Upper lobe of right lung (tissue), 1 donor: ENCODE measurements around the gene CDKAL1. TPM values are rescaled to one million over a fixed set of nuclear protein-coding genes. Genes with fewer than 3 reads are reported as not detected.

Source experiments
- ATAC-seq: fragments of 200-7000 bp; cut with Tn5 transposase; one replicate; pipeline ENCODE4 v1.9.1; 2020; ENCODE audit warnings: mild to moderate bottlenecking, moderate library complexity
- DNase-seq: peaks from one replicate; pipeline ENCODE4 v3.0.0-alpha.2; 2020
- H3K27ac ChIP-seq: fragments of 200-600 bp; one replicate; pipeline ENCODE4 v1.8.0; 2022
- H3K27me3 ChIP-seq: fragments of 200-600 bp; one replicate; pipeline ENCODE4 v1.8.0; 2022; ENCODE audit warnings: mild to moderate bottlenecking
- H3K36me3 ChIP-seq: fragments of 200-600 bp; one replicate; pipeline ENCODE4 v1.8.0; 2022
- H3K4me1 ChIP-seq: fragments of 200-600 bp; one replicate; pipeline ENCODE4 v1.8.0; 2022
- H3K4me3 ChIP-seq: fragments of 200-600 bp; one replicate; pipeline ENCODE4 v1.8.0; 2022; ENCODE audit warnings: mild to moderate bottlenecking
- H3K9me3 ChIP-seq: fragments of 200-600 bp; one replicate; pipeline ENCODE4 v1.8.0; 2022
- CTCF ChIP-seq: fragments of 200-600 bp; IDR thresholded peaks from one replicate; pipeline ENCODE4 v1.8.0; 2022; ENCODE audit warnings: antibody characterized with exemption
- intact Hi-C: fragments of 100-400 bp; cut with DNase I; formaldehyde crosslinking; loops from one replicate; pipeline ENCODE4 v1.11.0; 2022
- total RNA-seq: library from RNA; stranded (reverse); fragmentation: NEBNext Ultra II Directional; extraction: Animal tissue kit (Norgen Biotek cat#: 25700); gene quantifications from one replicate; pipeline ENCODE4 v1.2.1, GENCODE V29; 2021
- donor health status: DM: no; HTN: yes; CAD: no; lungs with severe emphysema.

Gene CDKAL1
- total RNA-seq, 1 donor from 2014 or later, result 16.0 TPM

GRCh38 chr6:20876561-20876960 lies 342.3 kb downstream of the CDKAL1 start:
- intact Hi-C loops, result no loop called here
- TF ChIP-seq CTCF, result no peak
- no peak for DNase-seq
- ATAC-seq, result no peak
- H3K27ac ChIP-seq, result no peak overlapping the region
- no peaks in the 10 kb centered on the region for H3K9me3 ChIP-seq
- H3K4me1 ChIP-seq, result no peaks in the 10 kb centered on the region
- H3K27me3 ChIP-seq, result no peaks in the 10 kb centered on the region
- H3K36me3 ChIP-seq, result no peaks in the 10 kb centered on the region
- no peak overlapping the region for H3K4me3 ChIP-seq

DNA sequence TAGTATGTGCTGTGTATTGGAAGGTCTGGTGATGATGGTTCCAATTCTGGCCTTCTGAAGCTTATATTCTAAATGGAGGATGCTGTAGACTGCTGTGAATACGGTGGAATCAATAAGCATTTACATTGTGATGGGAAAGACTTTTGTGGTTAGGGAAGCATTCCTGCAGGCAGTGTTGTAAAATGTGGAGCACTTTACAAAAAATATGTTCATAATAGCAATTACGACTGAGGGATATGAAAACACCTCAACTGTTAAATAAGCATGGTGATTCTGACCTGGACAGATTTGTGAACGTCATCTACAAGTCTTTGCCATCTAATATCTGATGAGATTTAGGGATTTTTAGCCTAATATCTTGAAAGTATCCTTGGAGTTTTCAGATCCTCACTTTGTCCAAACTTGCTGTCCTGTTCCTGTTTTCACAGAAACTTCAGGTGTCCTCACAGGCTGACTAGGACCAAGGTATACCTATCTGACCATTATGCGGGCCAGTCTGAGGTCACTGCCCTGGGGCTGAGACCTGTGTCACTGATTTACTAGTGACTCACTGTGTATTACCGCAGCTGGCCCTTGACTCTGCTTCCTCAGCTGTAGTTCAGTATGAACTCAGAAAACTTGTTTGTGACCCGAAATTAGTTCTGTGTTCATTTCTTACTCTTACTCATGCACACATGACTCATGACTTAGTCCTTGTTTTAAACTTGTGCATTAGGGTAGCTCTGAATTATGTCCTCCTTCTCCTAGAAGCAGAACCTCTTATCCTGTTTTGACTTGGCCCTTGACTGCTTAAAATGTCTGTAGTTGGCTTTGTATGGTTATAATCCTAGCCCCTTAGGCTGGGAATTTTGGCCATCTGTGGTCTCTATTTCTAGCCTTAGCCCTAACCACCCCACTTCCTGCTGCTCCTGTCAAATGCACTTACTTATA lies 343.0 kb downstream of the CDKAL1 start:
- H3K27ac ChIP-seq, result no peak overlapping the region
- intact Hi-C loops, result no loop called here
- no peak for TF ChIP-seq CTCF

GRCh38 chr6:20879121-20879520 lies 344.9 kb downstream of the CDKAL1 start:
- H3K27me3 ChIP-seq, result no peaks in the 10 kb centered on the region
- H3K36me3 ChIP-seq, result no peaks in the 10 kb centered on the region
- ATAC-seq (no peak), DNase-seq (no peak)
- no peak overlapping the region for H3K27ac ChIP-seq
- no peaks in the 10 kb centered on the region for H3K4me1 ChIP-seq
- no peak for TF ChIP-seq CTCF
- H3K9me3 ChIP-seq, result no peaks in the 10 kb centered on the region
- intact Hi-C loops, result no loop called here
- no peak overlapping the region for H3K4me3 ChIP-seq

More for the DNA sequence above, 343.0 kb downstream of the CDKAL1 start:
- Histone ChIP-seq H3K36me3 (no peaks in the 10 kb centered on the region), H3K27me3 (no peaks in the 10 kb centered on the region), H3K9me3 (no peaks in the 10 kb centered on the region), H3K4me3 (no peak overlapping the region), H3K4me1 (no peaks in the 10 kb centered on the region)
- peak; percentile 95 for ATAC-seq
- peak; percentile 64 for DNase-seq

GRCh38 chr6:20879526-20879925 lies 345.3 kb downstream of the CDKAL1 start:
- intact Hi-C loops, result no loop called here
- no peaks in the 10 kb centered on the region for H3K36me3 ChIP-seq
- no peaks in the 10 kb centered on the region for H3K27me3 ChIP-seq
- ATAC-seq (no peak), DNase-seq (no peak)
- H3K4me3 ChIP-seq, result no peak overlapping the region
- TF ChIP-seq CTCF, result no peak
- H3K27ac ChIP-seq, result no peak overlapping the region
- H3K9me3 ChIP-seq, result no peaks in the 10 kb centered on the region
- H3K4me1 ChIP-seq, result no peaks in the 10 kb centered on the region

DNA sequence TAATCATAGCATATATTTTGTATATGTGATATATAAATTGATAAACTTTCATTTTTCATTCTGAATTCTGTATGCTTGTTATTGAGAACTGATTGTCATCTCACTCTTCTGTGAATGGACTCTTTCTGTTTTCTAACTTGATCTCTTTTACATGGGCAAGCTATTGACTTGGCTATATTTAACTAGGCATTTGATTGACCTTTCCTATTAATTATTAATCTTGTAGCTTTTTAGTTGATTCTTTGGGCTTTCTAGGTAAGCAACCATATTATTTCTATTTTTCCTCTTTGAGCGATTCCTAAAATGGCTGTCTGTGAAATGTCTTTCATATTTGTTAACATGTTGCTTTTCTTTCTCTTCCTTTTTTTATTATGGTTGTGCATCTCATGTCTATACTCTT lies 347.1 kb downstream of the CDKAL1 start:
- Histone ChIP-seq H3K27me3 (no peaks in the 10 kb centered on the region), H3K4me3 (no peak overlapping the region), H3K4me1 (no peaks in the 10 kb centered on the region), H3K36me3 (no peaks in the 10 kb centered on the region), H3K27ac (no peak overlapping the region), H3K9me3 (no peaks in the 10 kb centered on the region)
- TF ChIP-seq CTCF, result no peak
- DNase-seq (no peak), ATAC-seq (no peak)
- intact Hi-C loops, result no loop called here
